NCI-H446 (cell line): ENCODE data around the gene TYW1.
"Not testable (repeated sequence)": the region's sequence is repeated elsewhere in the genome, so short reads cannot be mapped to it uniquely, and the experiment has no call there.

Experiments used
- DNase-seq, 2 experiments: peaks; one replicate each; lab custom pipeline; 2025; lab: John Stamatoyannopoulos, UW

The TYW1 gene

DNA sequence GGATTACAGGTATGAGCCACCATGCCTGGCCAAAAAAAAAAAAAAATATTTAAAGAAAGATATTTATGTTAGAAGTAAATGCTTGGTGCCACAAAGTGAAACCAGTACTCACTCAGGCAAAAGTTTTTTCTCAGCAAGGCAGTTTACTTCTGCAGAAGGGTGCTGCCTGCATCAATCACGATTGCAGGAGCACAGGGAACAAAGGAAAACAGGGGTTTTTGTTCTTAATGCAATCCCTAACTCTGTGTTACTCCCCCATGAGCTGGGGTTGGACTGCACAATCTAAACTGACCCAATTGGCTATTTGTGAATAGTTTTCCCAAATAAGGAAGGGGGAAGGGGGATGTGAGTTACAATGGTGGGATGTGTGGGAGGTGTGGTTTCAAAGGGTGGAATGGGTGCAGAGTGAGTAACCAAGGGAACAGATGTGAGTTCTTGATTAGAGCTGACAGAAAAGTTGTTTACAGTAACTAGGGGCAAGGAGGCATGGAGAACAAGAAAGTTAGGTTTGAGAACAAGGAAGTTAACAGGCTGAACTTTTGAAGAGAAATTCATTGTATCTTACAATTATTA is 255.4 kb downstream of the TYW1 start:
- no peak for DNase-seq

DNA sequence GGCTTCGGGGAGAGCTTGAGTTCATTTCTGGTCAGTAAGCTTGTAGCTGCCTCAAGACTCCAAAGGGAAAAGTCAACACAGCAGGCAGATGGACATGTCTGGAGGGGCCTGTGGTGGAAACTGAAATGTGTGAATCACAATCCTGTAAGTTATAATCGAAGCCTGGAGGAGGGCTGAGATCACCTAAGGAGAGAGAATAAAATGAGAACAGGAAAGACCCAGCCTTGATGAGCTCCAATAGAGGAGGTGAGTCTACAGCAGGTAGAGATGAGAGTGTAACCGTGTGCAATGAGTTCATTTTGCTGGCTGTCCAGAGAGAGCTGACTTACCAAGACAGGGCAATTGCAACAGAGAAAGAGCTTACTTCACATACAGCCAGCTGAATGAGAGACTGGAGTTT is 258.4 kb downstream of the TYW1 start:
- DNase-seq: not testable (repeated sequence)

DNA sequence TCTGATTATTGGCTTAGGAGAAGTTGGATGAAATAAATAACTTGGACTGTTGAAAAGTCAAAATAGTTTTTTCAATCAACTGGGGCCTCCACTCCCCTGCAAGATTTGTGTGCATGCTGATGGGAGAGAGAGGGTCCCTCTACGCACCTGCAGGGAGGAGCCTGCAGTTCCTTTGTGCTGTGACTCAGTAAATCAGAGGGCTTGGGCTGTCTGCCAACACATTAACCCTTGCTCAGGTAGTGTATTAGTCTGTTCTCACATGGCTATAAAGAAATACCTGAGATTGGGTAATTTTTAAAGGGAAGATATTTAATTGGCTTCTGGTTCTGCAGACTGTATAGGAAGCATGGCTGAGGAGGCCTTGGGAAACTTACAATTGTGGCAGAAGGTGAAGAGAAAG is 261.1 kb downstream of the TYW1 start:
- not testable (repeated sequence) for DNase-seq

DNA sequence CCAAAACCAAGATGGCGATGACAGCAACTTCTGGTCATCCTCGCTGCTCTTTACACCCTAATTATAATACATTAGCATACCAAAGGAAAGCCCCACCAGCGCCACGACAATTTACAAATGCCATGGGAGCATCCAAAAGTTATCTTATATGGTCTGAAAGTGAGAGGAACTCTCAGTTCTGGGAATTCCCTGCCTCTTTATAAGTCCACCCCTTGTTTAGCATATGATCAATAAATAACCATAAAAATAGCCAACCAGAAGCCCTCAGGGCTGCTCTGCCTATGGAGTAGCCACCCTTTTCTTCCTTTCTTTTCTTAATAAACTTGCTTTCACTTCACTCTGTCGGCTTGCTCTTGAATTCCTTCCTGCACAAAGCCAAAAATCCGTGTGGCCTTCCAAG is 262.7 kb downstream of the TYW1 start:
- DNase-seq: not testable (repeated sequence)

- DNase-seq: not testable (repeated sequence)
These were observed 263.5 kb downstream of the TYW1 start for GRCh38 chr7:67260166-67260586.

DNA sequence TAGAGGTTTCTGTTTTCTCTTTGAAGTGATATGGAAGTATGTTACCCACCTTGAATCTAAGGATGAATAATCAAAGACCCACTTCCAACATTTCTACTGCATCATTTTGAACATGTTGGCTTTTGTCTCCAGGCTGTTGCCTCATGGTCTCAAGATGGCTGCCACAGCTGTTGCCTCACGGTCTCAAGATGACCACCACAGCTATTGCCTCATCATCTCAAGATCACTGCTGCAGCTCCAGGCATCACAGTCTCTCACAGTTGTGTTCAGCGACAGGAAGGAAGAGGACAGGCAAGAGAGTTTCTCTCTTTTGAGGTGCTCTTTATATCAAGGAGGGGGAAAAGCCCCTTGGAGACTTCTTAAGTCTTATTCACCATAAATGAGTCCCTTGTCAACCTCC is 267.4 kb downstream of the TYW1 start:
- DNase-seq: not testable (repeated sequence)

DNA sequence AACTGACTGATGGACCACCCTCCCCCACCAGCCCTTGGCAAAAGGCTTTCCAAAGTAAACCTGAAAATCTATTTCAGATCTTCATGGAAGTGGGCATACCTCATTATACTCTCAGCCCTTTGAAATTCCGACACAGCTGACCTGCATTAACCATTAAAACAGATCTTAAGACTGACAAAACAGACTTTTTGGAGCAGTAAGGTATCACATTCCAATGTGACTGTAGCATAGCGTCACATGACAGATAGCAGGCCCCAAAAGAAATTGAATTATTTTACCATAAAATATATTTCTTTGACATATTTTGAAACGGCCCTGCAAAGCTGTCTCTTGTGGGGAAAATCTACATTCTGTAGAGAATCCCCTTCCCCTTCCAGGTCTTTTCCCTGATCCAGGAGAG is 269.4 kb downstream of the TYW1 start:
- DNase-seq: not testable (repeated sequence)

DNA sequence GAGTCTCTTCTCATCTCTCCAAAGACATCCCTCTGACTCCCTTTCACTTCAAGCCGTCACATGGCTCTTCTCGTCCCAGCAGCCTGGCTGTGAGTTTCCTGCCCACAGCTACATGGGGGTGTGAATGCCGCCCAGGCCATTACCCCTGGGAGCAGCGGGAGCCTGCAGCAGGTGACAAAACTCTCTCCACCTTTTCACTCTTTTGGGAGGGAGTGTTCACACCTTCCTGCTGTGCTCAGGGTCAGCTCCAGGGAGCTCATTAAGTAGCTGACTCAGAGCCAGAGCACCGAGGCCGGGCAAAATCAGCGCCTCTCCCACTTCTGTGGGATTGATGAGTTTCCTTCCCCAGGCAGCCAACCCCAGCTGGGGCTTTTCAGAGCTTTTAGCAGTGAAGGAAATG is 271.3 kb downstream of the TYW1 start:
- no peak for DNase-seq

- DNase-seq: not testable (repeated sequence)
These were observed 273.3 kb downstream of the TYW1 start for GRCh38 chr7:67269916-67270315.
